Measurements from ENCODE around the gene LARP4. TPM values are rescaled to one million over a fixed set of nuclear protein-coding genes. Genes with fewer than 3 reads are reported as not detected.
"Not testable (repeated sequence)": the region's sequence is repeated elsewhere in the genome, so short reads cannot be mapped to it uniquely, and the experiment has no call there.

The LARP4 gene
- total RNA-seq, 2 donors from 2014 or later = 21.5 to 24.4 TPM

- H3K4me1 ChIP-seq = peaks cover 13% of the 10 kb centered on the region
- intact Hi-C loops (cut with DNase I) = no loop called here
- peaks cover 0 to 13% of the 10 kb centered on the region in 2 donors for H3K36me3 ChIP-seq (replicated peaks in 1 of 2; ENCODE audit: insufficient read depth in 1 of 2, low read depth in 2 of 2)
- no peaks in the 10 kb centered on the region for H3K27me3 ChIP-seq
- H3K9me3 ChIP-seq = no peaks in the 10 kb centered on the region
- no peak for DNase-seq
- no peak overlapping the region for H3K27ac ChIP-seq
- no peak overlapping the region for H3K4me3 ChIP-seq
- no peak for ATAC-seq
- 73 to 74% methylated on average over 6 of the region's 6 CpGs for WGBS, 2 donors
- TF ChIP-seq CTCF (IDR thresholded peaks at IDR 0.05) (no peak), POLR2A (IDR thresholded peaks at IDR 0.05) (no peak)
Observed at GRCh38 chr12:50425589-50426258, 25.0 kb downstream of the LARP4 start.

GRCh38 chr12:50431656-50432055 is 31.0 kb downstream of the LARP4 start:
- H3K4me3 ChIP-seq; intact Hi-C loops (cut with DNase I): not testable (repeated sequence)

GRCh38 chr12:50440288-50440687 is 39.6 kb downstream of the LARP4 start:
- DNase-seq (no peak), ATAC-seq (no peak)
- Histone ChIP-seq H3K9me3 (no peaks in the 10 kb centered on the region), H3K27ac (no peak overlapping the region), H3K4me1 (no peaks in the 10 kb centered on the region), H3K4me3 (no peak overlapping the region), H3K36me3 (replicated peaks in 1 of 2; ENCODE audit: insufficient read depth in 1 of 2, low read depth in 2 of 2) (peaks cover 6 to 34% of the 10 kb centered on the region in 2 donors), H3K27me3 (no peaks in the 10 kb centered on the region)
- intact Hi-C loops (cut with DNase I) = no loop called here
- no peak for TF ChIP-seq POLR2A (IDR thresholded peaks at IDR 0.05)
- no peak for TF ChIP-seq CTCF (IDR thresholded peaks at IDR 0.05)

More at GRCh38 chr12:50431656-50432055, 31.0 kb downstream of the LARP4 start:
- not testable (repeated sequence) for DNase-seq, ATAC-seq, H3K4me1 ChIP-seq, H3K27me3 ChIP-seq, H3K27ac ChIP-seq, H3K9me3 ChIP-seq
- H3K36me3 ChIP-seq (replicated peaks in 1 of 2; ENCODE audit: insufficient read depth in 1 of 2, low read depth in 2 of 2) = peaks cover 0 to 26% of the 10 kb centered on the region in 2 donors
- 81 to 85% methylated on average over 8 of the region's 8 CpGs for WGBS, 2 donors

DNA sequence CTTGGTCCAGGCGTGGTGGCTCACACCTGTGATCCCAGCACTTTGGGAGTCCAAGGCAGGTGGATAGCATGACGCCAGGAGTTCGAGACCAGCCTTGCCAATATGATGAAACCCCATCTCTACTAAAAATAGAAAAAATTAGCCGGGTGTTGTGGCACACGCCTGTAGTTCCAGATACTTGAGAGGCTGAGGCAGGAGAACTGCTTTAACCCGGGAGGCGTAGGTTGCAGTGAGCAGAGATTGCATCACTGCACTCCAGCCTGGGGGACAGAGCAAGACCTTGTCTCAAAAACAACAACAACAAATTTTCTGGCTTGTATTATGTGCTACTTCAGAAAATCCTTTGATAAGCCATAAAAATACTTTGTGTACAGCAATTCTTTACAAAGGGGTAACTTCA is 41.1 kb downstream of the LARP4 start:
- ATAC-seq = no peak
- Histone ChIP-seq H3K4me3 (no peak overlapping the region), H3K27me3 (no peaks in the 10 kb centered on the region), H3K27ac (no peak overlapping the region), H3K36me3 (replicated peaks in 1 of 2; ENCODE audit: insufficient read depth in 1 of 2, low read depth in 2 of 2) (peaks cover 6 to 33% of the 10 kb centered on the region in 2 donors), H3K4me1 (no peaks in the 10 kb centered on the region), H3K9me3 (no peaks in the 10 kb centered on the region)
- intact Hi-C loops (cut with DNase I) = no loop called here
- 89 to 90% methylated on average over 6 to 7 of the region's 7 CpGs for WGBS, 2 donors
- DNase-seq = no peak
- TF ChIP-seq CTCF (IDR thresholded peaks at IDR 0.05) (no peak), POLR2A (IDR thresholded peaks at IDR 0.05) (no peak)

DNA sequence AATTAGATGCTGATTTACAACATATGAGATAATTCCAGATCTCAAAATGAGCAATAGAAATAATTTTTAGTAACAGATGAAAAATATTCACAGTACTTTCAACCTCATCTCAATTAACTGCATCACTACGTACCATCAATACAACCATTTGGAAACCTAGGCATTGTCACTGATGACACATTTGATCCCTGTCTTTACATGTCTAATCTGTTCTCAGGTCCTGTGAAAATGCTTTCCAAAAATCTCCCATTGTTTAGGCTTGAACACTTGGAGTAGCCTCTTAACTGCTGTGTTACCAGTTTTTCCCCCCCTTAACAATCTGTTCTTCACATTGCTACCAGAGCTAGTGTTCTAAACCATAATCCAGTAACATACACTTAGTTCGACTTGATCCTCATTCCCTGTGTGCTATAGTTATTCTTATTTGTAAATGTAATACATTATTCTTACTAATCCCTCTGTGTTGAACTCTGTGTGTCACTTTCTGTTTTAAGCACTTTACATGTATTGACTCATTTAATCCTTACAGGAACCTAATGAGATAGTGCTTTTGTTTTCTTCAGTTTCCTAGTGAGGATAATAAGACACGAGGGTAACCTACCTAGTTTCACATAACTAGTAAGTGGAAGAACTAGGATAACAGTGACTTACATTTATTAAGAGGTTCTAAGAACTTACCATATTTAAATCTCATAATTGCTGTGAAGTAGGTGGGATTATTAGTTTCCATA is 41.7 kb downstream of the LARP4 start:
- intact Hi-C loops (cut with DNase I) = no loop called here
- Histone ChIP-seq H3K27ac (no peak overlapping the region), H3K36me3 (replicated peaks in 1 of 2; ENCODE audit: insufficient read depth in 1 of 2, low read depth in 2 of 2) (peaks cover 6 to 33% of the 10 kb centered on the region in 2 donors), H3K27me3 (no peaks in the 10 kb centered on the region), H3K4me1 (no peaks in the 10 kb centered on the region), H3K9me3 (no peaks in the 10 kb centered on the region), H3K4me3 (no peak overlapping the region)
- no peak for TF ChIP-seq POLR2A (IDR thresholded peaks at IDR 0.05)
- TF ChIP-seq CTCF (IDR thresholded peaks at IDR 0.05) = no peak
- ATAC-seq (no peak), DNase-seq (no peak)
- 79 to 80% methylated on average over 3 of the region's 3 CpGs for WGBS, 2 donors

DNA sequence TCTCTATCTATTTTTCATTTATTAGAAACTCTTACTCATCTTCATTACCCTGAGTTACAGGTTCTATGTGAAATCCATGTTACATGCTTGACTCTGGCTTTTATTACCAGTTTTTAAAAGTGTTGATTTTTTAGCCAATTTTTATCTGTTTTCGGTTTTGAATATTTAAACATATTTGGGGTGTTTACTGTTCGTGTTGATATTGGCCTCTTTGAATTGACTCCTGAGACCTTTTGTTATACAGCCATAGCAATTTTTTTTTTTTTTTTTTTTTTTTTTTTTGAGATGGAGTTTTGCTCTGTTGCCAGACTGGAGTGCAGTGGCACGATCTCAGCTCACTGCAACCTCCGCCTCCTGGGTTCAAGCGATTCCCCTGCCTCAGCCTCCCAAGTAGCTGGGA is 49.0 kb downstream of the LARP4 start:
- WGBS, 2 donors = 77 to 78% methylated on average over 5 of the region's 5 CpGs
- H3K27me3 ChIP-seq; H3K4me1 ChIP-seq; DNase-seq; H3K4me3 ChIP-seq; intact Hi-C loops (cut with DNase I); H3K27ac ChIP-seq; H3K36me3 ChIP-seq (replicated peaks in 1 of 2; ENCODE audit: insufficient read depth in 1 of 2, low read depth in 2 of 2); H3K9me3 ChIP-seq; ATAC-seq: not testable (repeated sequence)
